Renal pelvis (tissue), 4 donors: ENCODE results near the gene TBC1D16. TPM values are rescaled to one million over a fixed set of nuclear protein-coding genes. Genes with fewer than 3 reads are reported as not detected.

Source experiments
- DNase-seq: peaks from one replicate; pipeline ENCODE4 v3.0.0-alpha.2; 2013
- polyA plus RNA-seq, 3 donors: library from polyadenylated mRNA; unstranded; fragments of 120-200 nt; gene quantifications; one replicate each; pipeline ENCODE4 v1.2.1, GENCODE V29; 2013; ENCODE audit not compliant: insufficient read length in 3 of 3

Gene TBC1D16
- polyA plus RNA-seq, 3 donors, result 32.7 to 44.9 (median 36.6) TPM

DNA sequence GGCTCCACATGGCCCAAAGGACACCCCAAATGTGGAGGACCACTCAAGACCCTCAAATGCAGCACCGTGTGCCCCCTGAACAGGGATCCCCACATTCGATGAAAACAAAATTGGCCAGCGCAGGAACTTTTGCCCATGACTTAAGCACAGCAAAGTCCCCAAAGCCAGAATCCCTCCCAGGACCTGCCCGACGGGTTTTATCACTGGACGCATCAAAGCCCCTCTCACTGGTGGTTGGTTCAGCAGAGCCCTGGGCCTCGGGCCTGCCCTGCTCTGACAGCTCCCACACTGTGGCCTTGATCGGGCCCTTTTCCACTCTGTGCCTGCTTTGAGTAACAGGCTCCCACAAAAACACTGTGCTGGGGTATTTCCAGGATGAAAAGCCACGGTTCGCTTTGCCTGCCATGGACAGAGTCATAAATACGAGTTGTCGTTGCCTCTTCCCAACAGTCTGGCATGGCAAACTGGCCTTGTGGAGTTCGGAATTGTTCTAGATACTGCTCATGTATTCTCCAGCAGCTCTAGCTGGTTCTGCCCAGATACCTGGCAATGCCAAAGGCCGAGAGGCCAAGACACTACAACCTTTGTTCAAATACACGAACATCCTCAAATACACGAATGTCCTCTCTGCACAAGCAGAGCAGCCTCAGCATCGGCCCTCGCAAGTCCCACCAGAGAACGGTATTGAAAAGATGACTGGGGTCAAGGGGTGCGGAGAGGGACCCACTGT is 46.4 kb downstream of the TBC1D16 start:
- DNase-seq, result no peak

GRCh38 chr17:79988185-79988971 is 47.3 kb downstream of the TBC1D16 start:
- no peak for DNase-seq

DNA sequence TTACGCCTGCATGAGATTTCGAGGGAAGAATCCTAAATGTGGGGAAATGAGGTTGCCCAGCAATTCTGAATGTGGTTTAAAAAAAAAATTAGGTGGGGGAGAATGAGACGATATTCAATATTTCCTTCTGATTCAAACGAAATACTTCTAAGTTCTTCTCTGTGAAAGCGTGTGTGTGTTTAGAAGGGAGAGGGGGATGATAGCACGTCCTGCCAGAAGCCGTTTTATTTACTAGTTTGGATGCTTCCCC is 47.8 kb downstream of the TBC1D16 start:
- DNase-seq, result no peak

GRCh38 chr17:79987187-79987934 is 48.3 kb downstream of the TBC1D16 start:
- DNase-seq, result no peak

DNA sequence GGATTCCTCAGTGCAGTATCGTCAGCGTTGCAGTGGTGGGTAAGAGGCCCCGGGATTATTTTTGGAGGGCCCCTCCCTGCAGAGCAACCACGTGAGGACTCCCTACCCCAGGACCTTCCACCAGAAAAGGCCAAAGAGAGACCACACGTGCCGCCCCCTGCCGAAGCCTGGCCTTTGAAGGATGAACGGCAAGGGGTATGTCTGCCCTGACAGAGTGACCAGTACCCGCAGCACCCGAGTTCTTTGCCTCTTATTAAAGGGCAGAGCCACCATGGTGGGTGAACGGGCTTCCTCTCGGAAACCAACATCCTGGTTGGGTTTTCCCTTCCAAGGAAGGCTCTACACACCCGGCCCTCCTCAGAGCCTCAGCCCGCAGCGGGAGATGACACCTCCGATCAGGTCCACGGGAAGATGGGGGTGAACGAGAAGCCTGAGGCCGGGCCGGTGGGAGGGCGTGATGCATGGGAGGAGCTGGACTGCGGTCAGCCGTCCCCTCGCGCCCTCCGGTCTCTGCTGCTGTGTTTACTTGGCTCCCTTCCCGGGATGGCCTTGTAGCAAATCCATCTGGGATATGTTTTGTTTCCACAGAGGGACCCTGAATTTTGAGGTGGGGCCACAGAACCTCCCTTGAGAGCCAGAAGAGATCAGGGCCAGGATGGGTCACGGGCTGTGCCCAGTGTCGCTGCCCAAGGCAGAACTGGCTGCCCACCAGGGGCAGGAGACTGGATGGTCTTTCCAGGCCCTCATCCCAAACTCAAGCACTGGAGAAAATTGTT is 49.1 kb downstream of the TBC1D16 start:
- DNase-seq, result no peak

- no peak for DNase-seq
These were observed 49.7 kb downstream of the TBC1D16 start for GRCh38 chr17:79985943-79986391.

GRCh38 chr17:79985361-79985942 is 50.2 kb downstream of the TBC1D16 start:
- no peak for DNase-seq

- DNase-seq, result no peak
These were observed 50.8 kb downstream of the TBC1D16 start for GRCh38 chr17:79984877-79985276.

DNA sequence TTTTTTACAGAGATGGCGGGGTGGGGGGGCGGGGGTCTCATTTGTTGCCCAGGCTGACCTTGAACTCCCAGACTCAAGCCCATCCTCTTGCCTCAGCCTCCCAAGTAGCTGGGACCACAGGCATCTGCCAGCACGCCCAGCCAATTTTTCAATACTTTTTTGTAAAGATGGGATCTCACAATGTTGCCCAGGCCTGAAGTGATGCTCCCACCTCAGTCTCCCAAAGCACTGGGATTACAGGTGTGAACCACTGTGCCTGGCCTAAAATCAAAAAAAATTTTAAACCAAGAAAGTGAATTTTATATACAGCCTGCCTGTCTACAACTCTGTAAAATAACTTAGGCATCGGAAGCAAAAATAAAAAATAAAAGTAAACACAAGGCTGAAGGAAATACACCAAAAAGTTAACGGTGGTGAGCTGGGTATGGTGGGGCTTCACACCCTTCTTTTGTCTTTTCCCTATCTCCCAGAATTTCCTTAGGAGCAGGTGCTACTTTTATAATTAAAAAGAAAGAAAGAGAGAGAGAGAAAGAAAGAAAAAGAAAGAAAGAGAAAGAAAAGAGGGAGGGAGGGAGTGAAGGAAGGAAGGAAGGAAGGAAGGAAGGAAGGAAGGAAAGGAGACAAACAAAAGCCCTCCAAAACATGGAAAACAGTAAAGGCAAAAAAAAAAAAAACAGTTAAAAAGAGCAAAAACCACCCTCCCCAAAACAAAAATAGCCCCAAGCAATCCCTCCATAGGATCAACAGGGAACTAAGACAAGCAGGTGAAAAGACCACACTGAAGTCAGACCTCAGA is 51.4 kb downstream of the TBC1D16 start:
- DNase-seq, result no peak

GRCh38 chr17:79983456-79983855 is 52.2 kb downstream of the TBC1D16 start:
- no peak for DNase-seq

DNA sequence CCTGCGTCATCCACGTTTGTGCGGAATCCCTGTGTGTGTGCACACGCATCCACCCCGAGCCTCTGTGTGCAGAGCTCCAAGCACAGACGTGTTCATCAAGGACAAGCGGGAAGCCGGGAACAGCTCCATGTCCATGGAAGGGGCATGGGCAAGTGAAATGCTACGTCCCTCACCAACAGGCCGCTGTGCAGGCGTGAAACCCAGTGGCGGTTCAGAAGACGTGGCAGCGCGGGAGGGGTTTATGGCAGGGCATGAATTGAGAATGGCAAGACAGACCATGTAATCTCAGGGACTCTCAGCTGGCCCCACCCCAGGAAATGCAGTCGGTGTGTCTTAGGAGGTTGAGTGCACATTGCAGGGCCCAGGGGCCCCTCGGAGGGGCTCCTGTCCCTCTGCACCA is 52.7 kb downstream of the TBC1D16 start:
- no peak for DNase-seq

GRCh38 chr17:79981661-79982101 is 54.0 kb downstream of the TBC1D16 start:
- no peak for DNase-seq

- no peak for DNase-seq
These were observed 54.6 kb downstream of the TBC1D16 start for GRCh38 chr17:79981090-79981489.

DNA sequence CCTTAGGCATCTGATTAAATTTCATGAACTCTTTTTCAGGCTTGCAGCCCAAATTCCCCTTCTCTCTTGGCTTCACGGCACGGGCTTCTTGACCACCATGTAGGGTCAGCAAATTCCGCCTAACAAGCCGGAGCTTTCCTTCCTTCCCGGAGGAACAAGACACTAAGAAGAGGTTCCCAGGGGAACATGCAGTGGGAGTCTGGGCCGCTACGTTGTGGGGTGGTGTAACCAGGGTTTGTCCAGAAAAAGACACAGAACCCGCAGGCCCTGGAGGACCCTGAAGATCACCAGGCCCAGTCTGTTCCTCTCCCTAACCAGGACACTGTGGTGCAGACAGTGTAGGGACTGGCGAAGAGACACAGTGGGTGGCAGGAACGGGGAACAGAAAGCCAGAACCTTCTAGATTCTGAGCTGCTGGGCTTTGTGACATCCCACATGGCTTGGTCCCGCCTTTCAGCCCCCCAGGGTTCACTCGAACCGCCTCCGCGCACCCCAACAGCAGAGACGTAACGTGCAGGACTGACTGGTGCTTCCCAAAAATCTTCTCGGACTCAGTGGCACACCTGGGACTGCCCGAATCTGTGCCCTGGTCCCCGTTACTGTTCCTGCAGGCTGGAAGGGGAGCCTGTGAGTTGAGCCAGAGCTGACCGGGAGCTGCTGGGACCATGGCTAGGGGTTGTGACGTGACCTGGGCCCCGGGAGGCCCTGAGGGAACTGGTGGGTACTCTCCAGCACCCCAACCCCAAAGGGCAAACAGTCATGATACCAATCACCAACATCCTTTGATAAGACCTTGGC is 55.2 kb downstream of the TBC1D16 start:
- DNase-seq, result no peak

DNA sequence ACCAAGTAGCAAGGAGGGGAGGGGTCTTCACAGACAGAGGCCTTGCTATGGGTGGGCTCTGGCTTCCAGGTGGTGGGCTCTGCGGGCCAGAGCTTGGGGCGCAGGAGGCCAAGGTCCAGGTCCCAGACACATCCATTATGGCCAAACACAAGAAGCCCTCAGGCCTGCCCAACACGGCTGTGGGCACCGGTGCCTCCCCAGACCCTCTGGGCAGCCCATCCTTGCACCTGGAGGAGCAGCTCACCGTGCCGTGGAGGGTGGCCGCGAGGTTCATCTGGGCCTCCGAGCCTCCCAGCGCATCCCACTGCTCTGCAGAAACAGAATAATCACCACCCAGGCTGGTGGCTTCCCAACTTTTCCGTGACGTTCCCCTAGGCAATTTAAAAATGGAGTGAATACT is 55.9 kb downstream of the TBC1D16 start:
- no peak for DNase-seq

DNA sequence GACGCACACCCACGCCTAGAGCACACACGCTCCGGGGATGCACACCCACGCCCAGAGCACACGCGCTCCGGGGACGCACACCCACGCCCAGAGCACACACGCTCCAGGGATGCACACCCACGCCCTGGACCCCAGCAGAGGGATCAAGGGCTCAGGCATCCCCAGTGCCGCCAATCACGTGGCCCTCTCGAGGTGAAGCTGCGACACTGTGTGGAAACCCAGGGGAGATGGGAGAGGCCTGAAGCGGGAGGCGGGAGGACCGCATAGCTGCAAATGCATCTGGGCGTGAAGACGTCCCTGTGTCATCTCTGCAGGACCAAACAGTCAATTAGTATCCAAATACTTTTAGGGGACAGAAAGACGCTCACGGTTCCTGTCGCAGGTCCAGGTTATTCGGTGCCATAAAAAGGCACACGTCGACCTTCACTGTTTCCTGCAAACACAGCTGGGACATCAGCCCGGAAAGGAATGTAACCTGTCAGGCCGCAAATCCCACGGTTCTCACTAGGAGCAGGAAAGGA is 56.4 kb downstream of the TBC1D16 start:
- no peak for DNase-seq

- DNase-seq, result no peak
These were observed 57.2 kb downstream of the TBC1D16 start for GRCh38 chr17:79978548-79978855.

DNA sequence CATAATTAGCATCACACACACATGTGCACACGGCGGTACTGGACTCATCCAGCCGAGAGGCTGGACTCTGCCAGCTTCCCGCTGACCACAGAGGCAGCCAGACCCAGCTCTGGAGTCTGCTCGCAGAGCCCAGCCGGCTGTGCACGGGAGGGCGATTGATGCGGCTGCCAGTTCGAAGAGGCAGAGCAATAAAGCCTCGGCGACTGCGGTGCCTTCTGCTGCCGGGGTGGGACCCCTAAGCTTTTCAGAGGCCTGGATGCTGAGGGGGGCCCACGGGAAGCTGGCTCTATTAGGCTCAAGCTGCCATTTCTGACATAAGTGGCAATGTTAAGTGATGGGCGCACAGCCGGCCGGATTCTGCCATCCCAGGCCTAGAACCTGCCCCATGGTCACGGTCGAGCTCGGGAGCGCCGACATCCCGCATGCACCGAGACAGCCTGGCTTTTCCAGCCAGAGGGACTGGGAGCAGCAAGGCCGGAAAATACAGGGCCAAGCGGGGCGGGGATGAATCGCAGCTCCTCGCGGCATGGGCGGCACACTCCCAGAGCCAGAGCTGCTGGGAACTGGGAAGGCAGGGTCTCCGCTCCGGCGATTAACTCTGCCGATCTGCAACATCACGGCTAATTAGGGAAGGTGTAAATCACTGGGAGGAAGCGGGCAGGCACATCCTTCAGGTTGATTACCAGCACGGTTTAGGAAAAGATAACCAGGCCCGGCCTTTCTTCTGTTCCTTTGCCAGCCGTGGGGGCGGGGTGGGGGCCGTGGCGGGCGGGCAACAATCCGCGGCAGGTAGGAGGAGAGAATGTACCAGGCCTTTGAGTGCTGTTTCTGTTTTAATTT is 57.7 kb downstream of the TBC1D16 start:
- DNase-seq, result peak; percentile 80

DNA sequence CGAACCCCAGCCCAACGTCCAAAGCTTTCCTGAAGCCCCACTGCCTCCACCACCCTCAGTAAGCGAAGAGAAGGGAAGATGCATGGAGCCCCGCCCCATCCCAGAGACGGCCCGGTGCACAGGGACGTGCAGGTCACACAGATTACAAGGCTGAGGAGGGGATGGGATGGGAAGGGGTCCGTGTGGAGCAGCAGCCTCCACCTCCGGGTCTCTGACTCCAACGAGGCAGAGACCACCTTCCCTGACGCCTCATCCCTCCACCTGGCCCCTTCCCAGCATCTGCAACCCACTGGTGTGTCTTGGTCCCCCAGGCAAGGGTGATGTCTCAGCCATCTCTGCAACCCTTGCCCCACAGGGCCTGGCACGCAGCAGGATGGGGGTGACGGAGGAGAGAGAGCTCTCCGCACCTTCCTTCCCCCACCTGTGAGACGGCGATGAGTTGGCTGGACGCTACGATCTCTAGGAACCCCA is 58.5 kb downstream of the TBC1D16 start:
- DNase-seq, result no peak
